ENCODE measurements around the gene CENPT. TPM values are rescaled to one million over a fixed set of nuclear protein-coding genes. Genes with fewer than 3 reads are reported as not detected.

CENPT gene
- total and polyA plus RNA-seq, 2 of the 8 experiments (the other 6 are each of a cell fraction or from before 2014, with no cell fraction given) = 42.4 to 53.4 TPM

- TF ChIP-seq SIX5 (IDR thresholded peaks at IDR 0.05; ENCODE audit: low read depth, low read length) (no peak), MAFK (IDR thresholded peaks at IDR 0.05; ENCODE audit: low read depth, low read length) (no peak), TAF7 (optimal IDR thresholded peaks at IDR 0.05; ENCODE audit: borderline replicate concordance, low read depth, low read length) (no peak), BRCA1 (IDR thresholded peaks at IDR 0.05; ENCODE audit: low read depth, low read length) (no peak)
These were observed 22.4 kb downstream of the CENPT start (continued) for GRCh38 chr16:67825119-67825518.
